HG02981 (cell line): ENCODE data around the gene BANP.
"Not testable (repeated sequence)": the region's sequence is repeated elsewhere in the genome, so short reads cannot be mapped to it uniquely, and the experiment has no call there.

ENCODE experiments used
- ATAC-seq: cut with Tn5 transposase; IDR thresholded peaks from one replicate; pipeline ENCODE4 v1.9.1; 2021; ENCODE audit warnings: mild to moderate bottlenecking, moderate library complexity; ENCODE audit not compliant: unreplicated experiment

The BANP gene, protein sequence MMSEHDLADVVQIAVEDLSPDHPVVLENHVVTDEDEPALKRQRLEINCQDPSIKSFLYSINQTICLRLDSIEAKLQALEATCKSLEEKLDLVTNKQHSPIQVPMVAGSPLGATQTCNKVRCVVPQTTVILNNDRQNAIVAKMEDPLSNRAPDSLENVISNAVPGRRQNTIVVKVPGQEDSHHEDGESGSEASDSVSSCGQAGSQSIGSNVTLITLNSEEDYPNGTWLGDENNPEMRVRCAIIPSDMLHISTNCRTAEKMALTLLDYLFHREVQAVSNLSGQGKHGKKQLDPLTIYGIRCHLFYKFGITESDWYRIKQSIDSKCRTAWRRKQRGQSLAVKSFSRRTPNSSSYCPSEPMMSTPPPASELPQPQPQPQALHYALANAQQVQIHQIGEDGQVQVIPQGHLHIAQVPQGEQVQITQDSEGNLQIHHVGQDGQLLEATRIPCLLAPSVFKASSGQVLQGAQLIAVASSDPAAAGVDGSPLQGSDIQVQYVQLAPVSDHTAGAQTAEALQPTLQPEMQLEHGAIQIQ

DNA sequence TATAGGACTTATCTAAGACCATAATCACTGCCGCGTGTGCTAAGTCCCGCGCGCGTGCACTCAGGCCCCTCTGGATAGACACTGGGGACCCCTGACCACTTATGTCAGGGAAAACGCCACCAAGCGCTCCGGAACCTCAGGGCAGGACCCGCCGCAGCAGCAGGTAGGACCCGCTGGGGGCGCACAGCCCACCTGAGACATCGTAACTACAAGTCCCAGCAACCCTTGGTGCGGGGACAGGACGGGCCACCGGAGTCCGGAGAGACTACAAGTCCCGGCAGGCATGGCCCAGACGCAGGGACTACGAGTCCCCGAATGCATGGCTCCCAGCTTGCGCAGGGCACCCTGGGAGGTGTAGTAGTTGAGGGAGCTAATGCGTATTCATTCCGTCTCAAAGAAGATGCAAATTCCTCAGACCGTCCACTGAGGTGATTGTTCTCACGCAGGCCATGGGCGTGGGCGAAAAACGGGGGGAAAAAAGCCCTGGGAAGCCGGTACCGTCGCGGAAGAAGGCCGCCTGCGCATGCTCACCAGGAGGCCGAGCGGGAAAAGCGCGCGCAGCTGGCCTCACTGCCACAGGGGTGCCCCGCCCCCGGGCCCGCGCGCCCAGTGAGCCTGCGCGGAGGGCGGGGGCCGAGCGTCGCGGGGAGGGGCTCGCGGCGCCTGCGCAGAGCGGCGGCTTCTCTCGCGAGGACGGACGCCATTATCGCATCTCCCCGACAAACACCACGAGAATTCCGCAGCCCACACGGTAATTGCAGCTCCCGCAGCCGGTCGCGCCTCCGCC is at the start of gene BANP:
Gene BANP (plus strand): TSS at position 670 of the 787 bp plus-strand sequence. CDS start 23,682 bp downstream, outside the sequence.
- peak; percentile 81 for ATAC-seq

DNA sequence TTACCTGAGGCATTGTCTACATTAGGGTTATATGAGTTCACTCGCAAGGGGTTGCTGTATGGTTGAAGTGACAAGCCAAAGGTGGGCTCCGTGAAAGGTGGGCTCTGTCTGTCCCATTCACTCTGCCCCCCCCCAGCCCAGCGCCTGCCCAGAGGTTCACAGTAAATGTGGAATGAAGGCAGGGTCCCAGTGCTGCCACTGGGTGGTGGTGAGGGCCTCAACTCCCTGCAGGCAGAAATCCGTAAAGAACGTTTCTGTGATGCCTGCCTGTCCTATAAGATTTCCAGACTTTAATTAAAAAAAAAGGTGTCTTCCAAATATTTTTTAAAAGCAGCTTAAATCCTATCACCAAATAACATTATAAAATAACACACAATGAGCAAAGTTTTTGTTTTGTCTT is 46.3 kb upstream of the BANP start:
- not testable (repeated sequence) for ATAC-seq

DNA sequence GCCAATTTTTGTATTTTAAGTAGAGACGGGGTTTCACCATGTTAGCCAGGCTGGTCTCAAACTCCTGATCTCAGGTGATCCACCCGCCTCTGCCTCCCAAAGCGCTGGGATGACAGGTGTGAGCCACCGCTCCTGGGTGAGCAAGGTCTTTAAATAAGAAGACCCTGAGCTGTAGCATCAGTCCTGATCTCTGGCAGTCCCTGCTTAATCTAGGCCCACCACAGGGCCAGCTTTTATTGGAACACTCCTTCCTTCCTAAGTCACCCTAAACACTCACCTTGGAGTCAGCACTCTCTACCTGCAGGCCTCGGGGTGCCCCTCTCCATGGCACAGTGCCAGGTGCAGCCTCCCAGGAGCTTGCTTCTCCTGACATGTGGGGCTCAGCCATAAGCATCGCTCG is 45.7 kb upstream of the BANP start:
- ATAC-seq: not testable (repeated sequence)

DNA sequence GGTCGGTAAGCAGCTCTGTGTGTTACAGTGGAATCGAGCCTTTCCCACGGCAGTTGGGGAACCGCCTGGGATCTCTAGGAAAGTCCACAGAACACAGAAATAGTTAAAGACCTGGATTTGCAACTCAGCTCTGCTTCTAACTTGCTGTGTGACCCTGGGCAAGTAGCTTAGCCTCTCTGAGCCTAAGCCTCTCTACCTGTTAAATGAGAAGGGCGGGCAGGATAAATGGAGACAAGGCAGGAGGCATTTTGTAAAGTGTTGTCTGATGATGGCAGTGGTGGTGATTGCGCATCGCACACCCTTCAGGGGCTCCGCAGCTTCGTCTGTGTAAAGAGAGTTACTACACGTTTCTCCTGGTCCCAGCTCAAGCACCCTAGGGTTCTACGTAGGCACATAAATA is 43.1 kb upstream of the BANP start:
- ATAC-seq: not testable (repeated sequence)

DNA sequence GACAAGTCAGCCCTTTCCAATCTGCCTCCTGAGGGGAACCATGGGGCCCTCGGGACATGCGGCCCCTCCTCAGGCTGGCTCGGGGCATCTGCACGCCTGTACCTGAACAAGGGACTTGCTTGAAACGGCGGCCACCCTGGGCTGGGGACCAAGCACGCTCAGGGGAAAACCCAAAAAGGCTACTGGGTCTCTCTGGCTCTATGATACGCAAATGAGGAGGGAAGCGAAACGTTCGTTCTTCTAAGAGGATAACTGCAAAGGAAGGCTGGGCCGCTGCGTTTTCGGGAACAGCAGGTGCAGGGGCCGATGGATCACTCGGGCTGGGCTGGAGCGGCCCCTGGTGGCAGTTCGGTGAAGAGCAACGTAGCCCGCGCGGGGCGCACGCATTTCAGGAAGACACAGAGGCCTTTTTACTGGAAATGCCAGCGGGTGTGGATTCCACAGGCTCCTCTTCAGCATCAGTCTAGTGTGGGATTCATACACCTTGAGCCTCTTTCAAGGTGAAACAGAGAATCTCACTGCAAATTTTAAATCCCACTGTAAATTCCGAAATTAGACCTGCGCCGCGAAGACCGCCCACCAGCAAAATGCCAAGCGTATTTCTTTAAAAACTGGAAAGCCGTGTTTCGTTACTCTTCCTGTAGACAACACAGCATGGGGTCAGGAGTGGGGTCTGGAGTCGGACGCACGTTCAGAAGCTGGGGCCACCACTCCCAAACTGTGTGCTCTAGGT is 41.9 kb upstream of the BANP start:
- ATAC-seq: peak; percentile 78

DNA sequence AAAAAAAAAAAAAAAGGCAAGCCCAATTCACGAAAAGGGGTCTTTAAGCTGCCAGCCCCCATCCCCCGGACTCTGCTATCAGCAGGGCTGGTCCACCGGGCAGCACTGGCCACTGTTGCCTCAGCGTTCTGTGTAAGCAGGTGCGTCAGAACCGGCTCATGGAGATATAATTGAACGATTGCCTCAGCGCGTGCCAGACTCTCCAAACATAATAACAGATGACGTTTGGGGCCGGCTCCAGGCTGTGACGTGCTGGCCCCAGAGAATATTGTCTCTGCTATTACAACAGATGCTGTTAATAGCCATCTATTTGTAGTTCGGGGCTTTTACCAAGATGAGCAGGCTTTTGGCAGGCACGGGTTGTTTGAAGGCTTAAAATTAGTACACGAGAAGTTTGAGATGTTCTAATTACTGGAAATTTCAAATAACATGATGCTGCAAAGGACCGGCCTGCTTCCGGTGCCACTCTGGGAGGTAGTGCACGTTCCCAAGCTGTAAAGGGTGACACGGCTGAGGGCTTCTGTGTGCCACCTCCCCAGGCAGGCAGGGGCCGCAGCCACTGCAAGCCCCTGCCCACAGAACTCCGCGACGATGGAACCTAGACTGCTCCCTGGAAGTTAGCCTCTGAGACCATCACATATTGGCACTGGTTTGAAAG is 40.0 kb upstream of the BANP start:
- not testable (repeated sequence) for ATAC-seq

DNA sequence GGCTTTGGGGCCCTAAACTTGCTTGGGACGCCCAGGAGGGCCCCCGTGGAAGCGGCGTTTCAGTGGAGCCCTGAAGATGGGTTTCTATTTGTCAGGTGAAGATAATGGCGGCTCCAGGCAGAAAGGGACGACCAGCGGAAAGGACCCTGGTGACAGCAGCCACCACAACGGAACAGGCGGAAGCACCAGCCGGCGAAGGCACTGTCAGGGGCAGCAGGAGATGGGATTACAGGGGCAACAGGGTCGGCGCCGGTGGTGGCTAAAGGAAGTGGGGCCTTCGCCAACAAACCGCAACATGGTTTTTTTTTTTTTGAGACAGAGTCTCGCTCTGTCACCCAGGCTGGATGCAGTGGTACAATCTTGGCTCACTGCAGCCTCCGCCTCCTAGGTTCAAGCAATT is 38.5 kb upstream of the BANP start:
- not testable (repeated sequence) for ATAC-seq

DNA sequence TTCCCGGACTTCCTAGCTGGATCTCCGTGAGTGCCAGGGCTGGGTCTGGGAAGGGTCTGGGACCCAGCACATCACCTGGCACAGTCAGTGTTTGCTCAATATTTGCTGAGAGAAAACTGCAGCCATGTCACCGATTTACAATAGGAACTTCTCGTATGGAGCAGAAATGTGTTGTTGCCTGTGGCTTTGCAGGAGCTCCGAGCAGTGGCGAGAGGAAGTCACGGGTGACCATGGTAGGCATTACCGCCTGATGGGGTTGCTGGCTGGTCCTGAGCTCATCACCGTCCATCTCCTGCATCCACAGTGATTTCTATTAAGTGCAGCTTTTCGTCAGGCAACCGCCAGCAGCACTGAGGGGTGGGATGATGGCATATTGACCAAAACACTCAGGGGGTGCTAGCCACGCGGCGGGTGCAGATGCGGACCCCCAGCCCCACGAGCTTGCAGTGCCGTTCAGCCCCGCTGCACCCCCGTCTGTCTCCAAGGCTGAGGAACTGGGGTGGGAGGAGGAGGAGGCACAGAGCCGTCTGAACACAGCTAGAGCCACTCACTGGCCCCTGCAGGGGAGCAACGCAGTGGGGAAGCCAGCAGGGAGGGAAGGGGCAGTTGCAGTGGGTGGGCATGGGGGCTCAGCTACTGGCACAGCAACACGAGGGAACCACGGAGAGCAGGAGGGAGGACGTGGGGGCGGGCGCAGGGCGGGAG is 37.1 kb upstream of the BANP start:
- not testable (repeated sequence) for ATAC-seq

DNA sequence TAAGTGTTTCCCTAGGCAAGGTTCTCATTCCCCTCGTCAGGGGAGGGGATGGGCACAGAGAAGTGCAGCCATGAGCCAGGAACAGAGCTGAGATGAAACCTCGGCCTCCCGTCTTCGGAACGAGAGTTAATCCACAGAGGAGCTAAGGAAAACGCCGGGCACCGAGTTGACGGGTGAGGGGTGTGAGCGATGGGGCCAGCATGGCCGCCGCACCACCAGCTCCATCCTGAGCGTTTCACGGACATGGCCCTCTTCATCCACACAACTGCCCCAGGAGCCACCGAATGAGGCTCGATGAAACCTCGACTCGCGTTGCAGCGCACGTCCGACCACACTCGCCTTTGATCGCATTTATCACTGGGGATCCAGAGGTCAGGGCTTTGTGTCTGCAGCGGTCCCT is 36.4 kb upstream of the BANP start:
- ATAC-seq: no peak

DNA sequence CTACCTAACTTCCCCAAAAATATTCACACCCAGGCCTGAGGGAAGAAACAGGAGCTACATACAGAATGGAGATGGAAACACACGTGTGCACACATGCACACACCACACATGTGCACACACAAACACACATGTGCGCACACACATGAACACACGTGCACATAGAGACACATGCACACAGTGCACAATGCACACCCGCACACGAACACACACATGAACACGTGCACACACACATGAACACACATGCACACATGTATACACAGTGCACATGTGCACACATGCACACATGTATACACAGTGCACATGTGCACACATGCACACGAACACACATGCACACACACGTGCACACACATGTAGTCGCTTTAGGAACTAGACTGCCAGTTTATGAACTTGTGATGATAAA is 33.7 kb upstream of the BANP start:
- ATAC-seq: no peak

DNA sequence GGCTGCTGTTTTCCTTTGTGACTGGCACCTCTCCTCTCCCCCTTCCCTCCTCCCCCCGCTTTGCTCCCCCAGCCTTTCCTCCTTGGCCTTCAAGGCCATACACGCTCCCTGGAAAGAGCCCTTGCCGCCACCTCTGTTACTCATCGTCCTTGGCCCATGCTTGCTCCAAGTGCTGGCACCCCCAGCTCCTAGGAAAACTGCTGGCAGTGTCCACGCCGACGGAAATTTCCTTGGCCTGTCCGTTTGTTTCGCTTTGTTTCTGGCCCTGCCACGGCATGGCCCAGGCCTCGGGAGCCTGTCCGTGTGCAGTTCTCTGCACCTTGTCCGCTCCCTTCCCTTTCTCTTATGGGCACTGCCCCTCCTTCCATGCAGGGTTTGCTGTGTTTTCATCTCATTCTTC is 32.9 kb upstream of the BANP start:
- no peak for ATAC-seq

DNA sequence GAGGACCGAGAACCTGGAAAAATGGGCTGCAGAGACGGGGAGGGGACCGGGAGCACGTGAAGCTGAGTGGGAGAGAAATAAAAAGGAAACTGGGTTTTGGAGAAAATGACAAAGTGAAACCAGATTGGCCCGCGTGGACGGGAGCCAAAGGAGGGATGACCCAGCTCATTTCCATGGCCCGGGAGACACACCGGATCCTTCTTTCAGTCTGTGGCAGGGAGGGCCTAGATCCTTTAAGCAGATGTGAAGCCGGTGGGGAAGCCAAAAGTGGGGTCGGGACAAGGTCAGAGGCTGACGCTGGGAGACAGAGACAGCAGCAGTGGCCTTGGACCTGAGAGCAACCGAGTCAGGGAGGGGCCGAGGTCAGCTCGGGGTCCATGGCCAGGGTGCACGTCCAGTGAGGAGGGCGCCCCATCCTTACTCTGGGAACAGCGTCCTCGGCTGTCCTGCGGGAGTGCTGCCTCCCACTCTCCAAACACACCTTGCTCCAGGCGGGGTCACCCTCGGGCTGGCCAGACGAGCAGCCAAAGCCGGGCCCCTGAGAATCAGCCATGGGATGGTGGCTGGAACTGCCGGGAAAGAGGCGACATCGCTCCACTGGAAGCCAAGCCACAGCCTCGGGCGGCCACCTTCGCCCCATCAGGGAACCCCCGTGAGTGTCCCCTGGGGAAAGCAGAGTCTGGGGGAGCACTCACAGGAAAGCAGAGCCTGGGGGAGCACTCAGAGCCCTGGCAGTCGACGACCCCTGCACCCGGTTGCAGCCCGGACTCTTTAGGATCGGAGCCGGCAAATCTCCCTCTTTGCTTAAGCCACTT is 32.2 kb upstream of the BANP start:
- ATAC-seq: no peak

DNA sequence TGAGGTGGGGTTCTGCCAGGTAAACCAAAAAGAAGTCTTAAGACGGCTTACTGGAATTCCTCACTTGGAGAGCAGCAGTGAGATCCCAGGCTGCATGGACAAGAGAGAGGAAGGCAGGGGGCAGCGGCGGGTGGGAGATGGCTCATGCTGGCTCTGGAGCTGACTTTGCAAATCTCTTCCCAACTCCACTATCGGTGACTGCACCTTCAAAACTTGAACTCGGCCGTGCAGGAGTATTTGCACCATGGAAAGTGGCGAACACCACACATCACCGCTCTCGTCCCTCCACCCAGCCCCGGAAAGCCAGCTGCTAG is 31.6 kb upstream of the BANP start:
- no peak for ATAC-seq

DNA sequence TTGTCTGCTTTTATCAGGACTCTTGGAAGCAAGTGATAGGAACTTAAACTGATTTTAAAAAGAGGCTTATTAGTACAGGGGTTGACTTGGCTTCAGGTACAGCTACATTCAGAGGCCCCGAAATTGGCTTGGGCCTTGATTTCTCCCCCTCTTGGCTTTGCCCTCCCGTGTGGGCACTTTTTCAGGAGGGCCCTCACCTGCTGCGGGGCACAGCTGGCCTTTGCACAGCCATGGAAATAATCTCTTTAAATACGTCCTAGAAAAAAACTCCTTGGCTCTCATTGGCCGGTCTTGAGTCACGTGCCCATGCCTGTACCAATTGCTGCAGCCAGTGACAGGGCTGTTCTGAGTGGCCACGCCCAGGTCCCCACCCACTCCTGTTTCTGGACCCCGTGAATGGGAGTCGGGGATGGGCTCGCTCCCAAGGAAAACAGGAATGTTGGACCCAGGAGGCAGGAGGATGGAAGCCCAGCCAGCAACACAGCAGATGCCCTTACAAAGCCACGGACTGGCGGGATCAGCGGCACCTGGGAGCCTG is 29.9 kb upstream of the BANP start:
- ATAC-seq: no peak

DNA sequence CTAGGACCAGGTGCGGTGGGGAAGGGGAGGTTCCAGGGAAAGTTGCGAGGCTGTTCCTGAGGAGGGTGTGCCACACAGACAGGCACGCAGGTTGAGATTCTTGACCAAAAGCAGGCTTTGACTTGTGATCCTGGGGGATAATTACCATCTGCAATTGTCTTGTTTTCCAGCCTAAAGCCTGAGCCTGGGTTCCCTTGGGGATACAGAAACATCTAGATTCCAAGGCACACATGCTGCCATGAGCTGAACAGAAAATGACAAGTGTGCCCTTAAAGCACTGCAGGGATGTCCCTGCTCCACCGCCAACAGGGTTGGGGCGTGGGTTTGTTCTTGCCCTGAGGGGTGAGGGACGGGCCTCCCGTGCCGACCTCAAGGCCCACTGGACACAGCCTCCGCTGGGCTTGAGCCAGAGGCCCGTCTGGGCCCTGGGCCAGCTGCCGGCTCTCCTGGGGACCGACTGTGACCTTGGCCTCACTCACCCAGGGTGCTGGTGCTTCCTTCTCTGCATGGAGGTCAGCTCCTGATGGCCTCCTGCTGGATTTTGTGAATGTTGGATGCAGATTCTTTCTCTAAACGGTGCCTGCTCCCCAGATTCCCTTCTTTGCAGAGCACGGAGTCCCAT is 28.9 kb upstream of the BANP start:
- ATAC-seq: no peak

DNA sequence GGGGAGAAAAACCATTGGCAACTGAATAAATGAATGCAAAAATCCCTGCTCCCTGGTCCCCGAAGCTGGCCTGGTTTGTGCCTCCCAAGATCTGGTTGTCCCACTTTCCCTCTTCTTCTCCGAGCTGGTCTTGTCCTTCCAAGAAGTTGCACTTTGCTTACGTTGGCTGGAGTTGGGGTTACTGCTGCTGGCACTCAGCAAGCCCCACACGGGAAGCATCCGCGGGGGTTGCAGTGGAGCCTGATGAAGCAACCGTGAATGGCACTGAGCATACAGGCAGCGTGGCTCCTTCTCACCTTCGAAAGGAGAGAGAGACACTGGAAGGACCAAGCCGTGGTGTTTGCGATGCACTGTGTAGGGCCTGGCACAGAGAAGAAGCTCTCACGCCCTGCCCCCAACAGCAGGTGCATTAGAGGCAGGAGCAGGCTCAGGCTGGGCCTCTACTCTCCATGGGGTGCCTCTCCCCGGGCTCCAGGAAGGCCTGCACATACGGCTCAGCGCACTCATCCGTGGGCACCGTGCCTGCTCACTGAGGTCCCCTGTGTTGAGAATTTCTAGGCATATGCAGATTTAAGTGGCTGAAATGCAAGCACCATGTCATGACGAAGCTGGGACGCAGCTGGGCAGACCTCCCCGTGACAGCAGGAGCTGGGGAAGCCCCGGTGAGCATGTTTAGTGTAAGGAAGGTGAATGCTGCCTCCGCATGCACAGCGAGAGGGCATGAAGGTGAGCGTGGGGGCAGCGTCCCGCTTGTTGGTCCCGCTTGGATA is 27.0 kb upstream of the BANP start:
- no peak for ATAC-seq

DNA sequence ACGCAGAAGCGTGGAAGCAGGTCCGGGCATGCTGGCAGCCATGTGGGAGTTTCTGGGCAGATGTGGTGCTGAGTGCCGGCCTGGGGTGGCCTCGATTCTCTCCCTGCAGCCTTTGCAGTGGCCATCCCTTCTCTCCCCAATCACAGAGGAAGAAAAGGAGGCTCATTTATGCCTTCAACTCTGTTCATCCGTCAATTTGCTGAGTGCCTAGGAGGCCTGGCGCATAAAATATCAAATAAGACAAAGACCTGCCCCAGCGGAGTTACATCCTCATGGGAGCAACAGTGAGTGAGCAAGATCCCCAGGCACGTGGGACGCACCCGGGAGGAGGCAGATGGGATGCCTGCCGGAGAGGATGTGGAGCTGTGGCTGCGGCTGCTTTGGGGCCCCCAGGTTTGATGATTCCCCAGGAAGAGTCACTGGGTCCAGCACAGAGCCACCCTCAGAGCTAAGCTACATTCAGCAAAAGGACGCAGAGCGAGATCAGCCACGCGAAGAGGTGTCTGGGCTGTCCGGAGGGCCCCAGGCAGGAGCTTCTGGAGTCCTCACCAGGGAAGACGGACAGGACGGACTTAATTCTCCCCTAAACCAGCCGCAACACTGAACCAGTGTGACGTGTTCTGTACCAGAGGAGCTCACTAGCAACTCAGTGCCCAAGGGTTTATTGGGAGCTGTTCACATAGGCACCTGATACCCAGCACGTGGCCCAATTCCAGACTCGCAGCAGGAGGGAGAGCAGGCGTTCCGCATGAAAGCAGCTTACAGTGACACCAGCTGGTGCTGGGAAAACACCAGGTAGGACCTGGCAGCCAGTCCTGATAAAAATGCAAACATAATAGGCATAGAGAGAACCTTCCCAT is 26.2 kb upstream of the BANP start:
- ATAC-seq: no peak
